ENCODE measurements around the gene DDX24.

Gene DDX24

GRCh38 chr14:94115058-94115591 lies 34.1 kb upstream of the DDX24 start:
- DNase-seq (ENCODE audit: low read depth in 2 of 2): no peak

- no peak for DNase-seq (ENCODE audit: low read depth in 2 of 2)
These were observed 33.6 kb upstream of the DDX24 start for GRCh38 chr14:94114589-94115057.

GRCh38 chr14:94113908-94114588 lies 33.0 kb upstream of the DDX24 start:
- DNase-seq (ENCODE audit: low read depth in 2 of 2): no peak

GRCh38 chr14:94113490-94113889 lies 32.5 kb upstream of the DDX24 start:
- DNase-seq (ENCODE audit: low read depth in 2 of 2): no peak

- no peak for DNase-seq (ENCODE audit: low read depth in 2 of 2)
These were observed 32.1 kb upstream of the DDX24 start for GRCh38 chr14:94113073-94113472.

- DNase-seq (ENCODE audit: low read depth in 2 of 2): no peak
These were observed 31.6 kb upstream of the DDX24 start for GRCh38 chr14:94112513-94113063.

- DNase-seq (ENCODE audit: low read depth in 2 of 2): no peak
These were observed 30.5 kb upstream of the DDX24 start for GRCh38 chr14:94111276-94112095.

GRCh38 chr14:94110552-94111181 lies 29.7 kb upstream of the DDX24 start, which contains the start of gene IFI27:
IFI27 (plus strand) TSS chr14:94110736.
- DNase-seq (ENCODE audit: low read depth in 2 of 2): no peak

GRCh38 chr14:94109915-94110250 lies 28.9 kb upstream of the DDX24 start:
- no peak for DNase-seq (ENCODE audit: low read depth in 2 of 2)

- DNase-seq (ENCODE audit: low read depth in 2 of 2): no peak
These were observed 23.7 kb upstream of the DDX24 start for GRCh38 chr14:94104731-94105130.

GRCh38 chr14:94103554-94104150 lies 22.6 kb upstream of the DDX24 start:
- DNase-seq (ENCODE audit: low read depth in 2 of 2): no peak

GRCh38 chr14:94102768-94103482 lies 21.9 kb upstream of the DDX24 start:
- DNase-seq (ENCODE audit: low read depth in 2 of 2): no peak

GRCh38 chr14:94101748-94102147 lies 20.7 kb upstream of the DDX24 start:
- DNase-seq (ENCODE audit: low read depth in 2 of 2): no peak

GRCh38 chr14:94100847-94101246 lies 19.8 kb upstream of the DDX24 start:
- DNase-seq (ENCODE audit: low read depth in 2 of 2): no peak

GRCh38 chr14:94099006-94099405 lies 18.0 kb upstream of the DDX24 start:
- DNase-seq (ENCODE audit: low read depth in 2 of 2): no peak

- no peak for DNase-seq (ENCODE audit: low read depth in 2 of 2)
These were observed 17.5 kb upstream of the DDX24 start for GRCh38 chr14:94098326-94098992.

- DNase-seq (ENCODE audit: low read depth in 2 of 2): no peak
These were observed 16.1 kb upstream of the DDX24 start for GRCh38 chr14:94097091-94097490.

- no peak for DNase-seq (ENCODE audit: low read depth in 2 of 2)
These were observed 12.4 kb upstream of the DDX24 start for GRCh38 chr14:94093418-94093817.

GRCh38 chr14:94089479-94089878 lies 8.5 kb upstream of the DDX24 start:
- no peak for DNase-seq (ENCODE audit: low read depth in 2 of 2)

- DNase-seq (ENCODE audit: low read depth in 2 of 2): no peak
These were observed 7.5 kb upstream of the DDX24 start for GRCh38 chr14:94088516-94088915.

- no peak for DNase-seq (ENCODE audit: low read depth in 2 of 2)
These were observed 6.9 kb upstream of the DDX24 start for GRCh38 chr14:94087891-94088290.
